ENCODE results near the gene PSD.

PSD gene

DNA sequence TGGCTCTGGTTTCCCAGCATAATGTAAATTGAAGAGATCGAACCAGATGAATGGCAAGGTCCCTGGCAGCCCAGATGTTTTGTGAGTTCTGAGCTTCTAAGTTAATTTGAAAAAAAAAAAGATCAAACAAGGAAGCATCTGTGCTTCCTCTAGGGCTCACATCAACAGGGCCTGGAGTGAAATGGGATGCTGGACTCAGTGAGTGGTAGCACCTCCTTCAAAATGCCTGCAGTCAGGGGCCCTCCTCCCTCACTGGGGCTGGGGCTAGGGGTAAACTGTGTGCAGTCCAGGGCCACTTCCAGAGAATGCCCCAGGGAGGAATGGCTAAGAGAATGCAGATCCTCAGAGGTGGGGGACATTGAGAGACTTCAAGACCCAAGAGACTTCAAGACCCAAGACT lies 19.8 kb upstream of the PSD start:
- DNase-seq (ENCODE audit: low read depth) = no peak

DNA sequence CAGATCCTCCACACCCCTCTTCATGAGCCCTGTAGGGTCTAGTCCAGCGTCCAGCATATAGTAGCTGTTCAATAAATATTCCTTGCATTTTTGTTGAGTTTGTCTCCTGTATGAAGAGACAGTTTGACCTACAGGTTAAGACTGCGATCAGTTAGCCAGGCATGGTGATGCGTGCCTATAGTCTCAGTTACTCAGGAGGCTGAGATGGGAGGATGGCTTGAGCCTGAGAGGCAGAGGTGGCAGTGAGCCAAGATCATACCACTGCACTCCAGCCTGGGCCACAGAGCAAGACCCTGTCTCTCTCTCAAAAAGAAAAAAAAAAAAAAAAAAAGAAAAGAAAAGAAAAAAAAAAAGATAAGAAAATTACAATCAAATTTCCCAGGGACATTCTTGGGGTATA lies 18.9 kb upstream of the PSD start:
- DNase-seq (ENCODE audit: low read depth) = no peak

GRCh38 chr10:102436312-102436711 lies 17.7 kb upstream of the PSD start:
- DNase-seq (ENCODE audit: low read depth) = no peak

GRCh38 chr10:102435529-102436233 lies 17.1 kb upstream of the PSD start:
- no peak for DNase-seq (ENCODE audit: low read depth)

DNA sequence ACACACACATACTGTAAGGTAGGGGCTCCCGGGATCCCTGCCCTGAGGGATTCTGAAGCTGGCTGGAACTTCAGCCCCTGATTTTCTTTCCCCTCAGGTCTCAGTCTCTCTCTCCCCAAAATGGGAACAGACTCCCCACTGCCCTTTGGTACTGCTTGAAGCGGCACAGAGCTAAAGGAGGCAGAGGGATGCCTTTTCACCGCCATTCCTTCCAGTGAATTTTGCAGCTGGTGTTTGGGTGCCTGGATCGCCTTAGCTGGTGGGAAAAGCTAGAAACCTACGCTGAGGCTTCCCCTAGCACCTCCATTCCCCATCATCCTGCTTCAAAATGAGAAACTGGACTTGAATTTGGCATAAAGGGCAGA lies 16.5 kb upstream of the PSD start:
- no peak for DNase-seq (ENCODE audit: low read depth)

GRCh38 chr10:102434394-102435132 lies 16.0 kb upstream of the PSD start:
- DNase-seq (ENCODE audit: low read depth) = no peak

- DNase-seq (ENCODE audit: low read depth) = no peak
Measured at GRCh38 chr10:102433619-102434046, 15.0 kb upstream of the PSD start.

- peak; percentile 95 for DNase-seq (ENCODE audit: low read depth)
Measured at GRCh38 chr10:102432162-102432950, 13.8 kb upstream of the PSD start, which contains the start of gene CUEDC2. CUEDC2 (minus strand) TSS chr10:102432574; CDS start chr10:102425188, 7,386 bp downstream.

- no peak for DNase-seq (ENCODE audit: low read depth)
Measured at GRCh38 chr10:102431452-102432124, 13.0 kb upstream of the PSD start.

- DNase-seq (ENCODE audit: low read depth) = no peak
Measured at GRCh38 chr10:102429468-102429867, 10.9 kb upstream of the PSD start.

DNA sequence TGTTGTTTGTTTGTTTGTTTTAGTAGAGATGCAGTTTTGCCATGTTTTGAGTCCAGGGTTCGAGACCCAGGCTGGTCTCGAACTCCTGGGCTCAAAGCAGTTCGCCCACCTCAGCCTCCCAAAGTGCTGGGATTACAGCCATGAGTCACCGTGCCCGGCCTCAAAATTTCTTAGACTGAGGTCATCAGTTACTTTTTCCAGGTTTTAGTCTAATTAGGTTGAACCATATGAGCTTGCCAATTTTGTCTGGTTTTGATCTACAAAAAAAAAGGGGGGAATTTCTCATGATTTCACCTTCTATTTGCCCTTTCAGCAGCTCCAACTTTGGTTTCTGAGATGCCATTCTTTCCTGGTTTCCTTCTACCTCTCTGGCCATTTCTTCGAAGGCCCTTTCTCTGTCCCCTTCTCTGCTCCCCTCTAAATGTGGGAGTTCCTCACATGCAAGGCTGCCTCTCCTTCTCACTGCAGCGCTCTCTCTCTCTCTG lies 8.3 kb upstream of the PSD start:
- no peak for DNase-seq (ENCODE audit: low read depth)

DNA sequence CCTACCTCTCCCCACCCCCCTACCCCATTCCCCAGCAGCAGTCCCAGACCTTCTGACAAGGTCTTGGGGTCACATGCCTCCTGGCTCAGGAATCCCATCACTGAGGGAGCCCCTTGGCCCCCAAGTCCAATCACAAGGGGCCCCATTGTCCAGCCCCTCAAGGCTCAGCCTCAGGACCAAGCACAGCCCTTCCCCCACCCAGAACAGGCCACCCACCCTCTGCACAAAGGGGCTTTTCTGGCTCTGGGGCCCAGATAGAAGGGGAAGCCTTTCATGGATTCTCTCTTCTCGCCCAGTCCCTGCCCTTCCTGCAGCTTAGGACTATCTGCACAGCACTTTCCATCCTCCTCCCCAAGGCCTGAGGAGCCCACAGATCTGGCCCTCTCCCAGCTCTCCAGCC lies 6.9 kb upstream of the PSD start:
- no peak for DNase-seq (ENCODE audit: low read depth)

GRCh38 chr10:102424916-102425315 lies 6.3 kb upstream of the PSD start:
- no peak for DNase-seq (ENCODE audit: low read depth)

GRCh38 chr10:102424145-102424544 lies 5.6 kb upstream of the PSD start:
- DNase-seq (ENCODE audit: low read depth) = no peak

DNA sequence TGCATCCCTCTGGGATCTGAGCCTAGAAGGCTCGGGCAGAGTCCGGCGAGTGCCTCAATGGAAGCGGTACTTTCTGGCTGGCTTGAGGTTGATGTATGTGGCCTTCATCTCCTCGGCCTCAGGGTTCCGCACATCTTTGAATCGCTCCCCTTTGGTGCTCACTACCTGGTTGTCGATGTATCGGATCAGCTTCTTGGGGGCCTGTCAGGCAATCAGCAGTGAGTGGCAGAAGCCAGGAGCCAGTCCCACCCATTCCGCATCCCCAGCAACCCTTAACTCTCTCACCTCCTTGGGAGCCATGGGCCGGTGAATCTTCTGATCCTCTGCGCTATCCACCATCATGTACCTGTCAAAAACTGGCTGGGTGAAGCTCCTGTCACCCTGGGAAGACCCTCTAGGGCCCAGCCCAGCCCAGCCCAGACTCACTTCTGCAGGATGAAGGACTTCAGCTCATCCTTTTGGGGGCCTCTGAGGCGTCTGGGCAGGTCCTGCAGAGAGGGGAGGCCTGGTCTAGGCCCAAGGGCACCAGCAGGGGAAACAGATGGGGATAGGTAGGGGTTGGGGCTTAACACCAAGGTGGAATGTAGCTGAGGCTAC lies 4.9 kb upstream of the PSD start:
- no peak for DNase-seq (ENCODE audit: low read depth)

- DNase-seq (ENCODE audit: low read depth) = no peak
Measured at GRCh38 chr10:102422545-102423129, 4.1 kb upstream of the PSD start.

DNA sequence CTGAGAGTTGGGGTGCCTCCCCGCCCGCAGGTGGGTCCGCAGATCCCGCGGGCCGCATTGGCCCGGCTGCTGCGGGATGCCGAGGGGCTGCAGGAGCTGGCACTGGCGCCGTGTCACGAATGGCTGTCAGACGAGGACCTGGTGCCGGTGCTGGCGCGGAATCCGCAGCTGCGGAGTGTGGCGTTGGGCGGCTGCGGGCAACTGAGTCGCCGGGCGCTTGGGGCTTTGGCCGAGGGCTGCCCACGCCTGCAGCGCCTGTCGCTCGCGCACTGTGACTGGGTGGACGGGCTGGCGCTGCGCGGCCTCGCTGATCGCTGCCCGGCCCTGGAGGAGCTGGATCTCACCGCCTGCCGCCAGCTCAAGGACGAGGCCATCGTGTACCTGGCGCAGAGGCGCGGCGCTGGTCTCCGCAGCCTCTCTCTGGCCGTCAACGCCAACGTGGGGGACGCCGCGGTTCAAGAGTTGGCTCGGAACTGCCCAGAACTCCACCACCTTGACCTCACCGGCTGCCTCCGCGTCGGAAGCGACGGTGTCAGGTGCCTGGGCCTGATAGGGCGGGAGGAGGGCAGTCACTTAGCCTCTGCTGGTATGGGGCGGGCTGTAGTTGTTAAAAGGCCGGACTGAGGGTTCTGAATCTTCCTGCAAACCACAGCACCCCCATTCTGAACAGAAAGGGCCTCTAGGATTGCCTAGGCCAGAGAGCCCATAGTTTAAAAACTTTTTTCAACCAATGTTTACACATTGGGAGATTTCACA lies 3.4 kb upstream of the PSD start:
- DNase-seq (ENCODE audit: low read depth) = no peak

- DNase-seq (ENCODE audit: low read depth) = no peak
Measured at GRCh38 chr10:102421507-102421756, 2.8 kb upstream of the PSD start.

- DNase-seq (ENCODE audit: low read depth) = peak; percentile 95
Measured at GRCh38 chr10:102420714-102421506, 2.3 kb upstream of the PSD start, which contains the start of gene FBXL15. FBXL15 (plus strand) TSS chr10:102420836; CDS start chr10:102421130, 294 bp downstream.

GRCh38 chr10:102420181-102420713 lies 1.7 kb upstream of the PSD start:
- DNase-seq (ENCODE audit: low read depth) = no peak

Data from activated T-cell treated with anti-CD3 and anti-CD28 coated beads for 1 hour (primary cell).